ENCODE data around the gene ESPL1. TPM values are rescaled to one million over a fixed set of nuclear protein-coding genes. Genes with fewer than 3 reads are reported as not detected.

ESPL1 gene
- total and polyA plus RNA-seq, 2 donors (not counting 3 experiments of a cell fraction or from before 2014, with no cell fraction given) = 16.2 to 42.7 TPM

GRCh38 chr12:53332744-53333143, 64.6 kb downstream of the ESPL1 start:
- CTCF ChIA-PET = interaction anchor here (1.2 to 13.2 kb wide), 5 partner anchors 11 to 89 kb away, joined by 3 to 225 read pairs (median 6); partner anchors contain the start of gene AAAS
- no peaks in the 10 kb centered on the region for H3K79me2 ChIP-seq (ENCODE audit: control insufficient read depth, insufficient read depth, low read length)
- intact Hi-C loops (cut with micrococcal nuclease) = no loop called here
- no peak for TF ChIP-seq CTCF (IDR thresholded peaks at IDR 0.05; ENCODE audit: extremely low read depth in 1 of 2, insufficient read depth in 1 of 2, low read depth in 1 of 2, low read length in 2 of 2)
- TF ChIP-seq, protein P1, sequence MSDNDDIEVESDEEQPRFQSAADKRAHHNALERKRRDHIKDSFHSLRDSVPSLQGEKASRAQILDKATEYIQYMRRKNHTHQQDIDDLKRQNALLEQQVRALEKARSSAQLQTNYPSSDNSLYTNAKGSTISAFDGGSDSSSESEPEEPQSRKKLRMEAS (IDR thresholded peaks at IDR 0.05; ENCODE audit: insufficient read depth, insufficient read length) = no peak
- no peak for TF ChIP-seq POLR2AphosphoS5 (IDR thresholded peaks at IDR 0.05; ENCODE audit: insufficient read depth, low read depth, low read length)
- TF ChIP-seq FOS (IDR thresholded peaks at IDR 0.05; ENCODE audit: borderline replicate concordance, insufficient read depth, low read length) = no peak
- TF ChIP-seq POLR2A (IDR thresholded peaks at IDR 0.05; ENCODE audit: low read depth, low read length) = no peak
- TF ChIP-seq JUN (IDR thresholded peaks at IDR 0.05; ENCODE audit: borderline replicate concordance, insufficient read depth, insufficient read length, low read depth) = no peak
- no peak for TF ChIP-seq MYC (IDR thresholded peaks at IDR 0.05; ENCODE audit: low read depth, low read length)
- no peak for TF ChIP-seq EZH2 (IDR thresholded peaks at IDR 0.05; ENCODE audit: borderline replicate concordance, low read depth, low read length, severe bottlenecking)
- TF ChIP-seq GATA2 (IDR thresholded peaks at IDR 0.05; ENCODE audit: insufficient read depth, insufficient read length, low read depth, low read length) = no peak
- H3K36me3 ChIP-seq (ENCODE audit: control insufficient read depth in 2 of 2, extremely low read depth in 1 of 2, insufficient read depth in 2 of 2, low read length in 2 of 2) = no peaks in the 10 kb centered on the region
- H3K9me1 ChIP-seq (replicated peaks; ENCODE audit: control insufficient read depth, extremely low read depth, insufficient read depth, low read length) = no peaks in the 10 kb centered on the region
- dilution Hi-C loops (cut with MboI; ENCODE audit: extremely low pct_ligation_motif_present, low sequenced_read_pairs) = no loop called here
- H2AFZ ChIP-seq (ENCODE audit: low read depth, low read length) = no peak overlapping the region
- DNase-seq (ENCODE audit: low read depth, low spot score) (no peak), FAIRE-seq (no peak)
- H4K20me1 ChIP-seq (replicated peaks; ENCODE audit: control insufficient read depth, extremely low read depth, insufficient read depth, low read length) = no peaks in the 10 kb centered on the region
- H3K4me1 ChIP-seq (ENCODE audit: control insufficient read depth, extremely low read depth, insufficient read depth, low read length) = no peaks in the 10 kb centered on the region
- peaks cover 14 to 22% of the 10 kb centered on the region in 2 experiments for H3K27me3 ChIP-seq (ENCODE audit: control insufficient read depth in 2 of 2, insufficient read depth in 2 of 2, low read length in 2 of 2)
- no peak overlapping the region for H3K4me2 ChIP-seq (ENCODE audit: insufficient read depth, low read length)
- POLR2A ChIA-PET = no interaction called here
- no peak overlapping the region for H3K27ac ChIP-seq (ENCODE audit: insufficient read depth, low read depth, low read length)
- no peaks in the 10 kb centered on the region for H3K9me3 ChIP-seq (replicated peaks; ENCODE audit: control insufficient read depth, insufficient read depth, low read length)
- BruUV-seq (replicated peaks) = no TSS peak
- H3K4me3 ChIP-seq (replicated peaks in 1 of 3; ENCODE audit: insufficient read depth in 1 of 3, low read depth in 1 of 3, low read length in 3 of 3) = no peak overlapping the region
- no peak overlapping the region for H3K9ac ChIP-seq (replicated peaks; ENCODE audit: extremely low read depth, insufficient read depth, low read length)
